NCI-H1092 treated with DMSO at 0.1 percent for 48 hours (cell line): ENCODE results near the gene LIPT1.
"Not testable (repeated sequence)": the region's sequence is repeated elsewhere in the genome, so short reads cannot be mapped to it uniquely, and the experiment has no call there.

Experiments used
- DNase-seq: peaks from one replicate; lab custom pipeline; 2025; lab: John Stamatoyannopoulos, UW

LIPT1 gene

GRCh38 chr2:99154643-99155536 is at the start of gene LIPT1, which contains the start of gene TSGA10:
Gene LIPT1 (plus strand): TSS chr2:99154967. CDS start chr2:99161958, 6,991 bp downstream.
Gene TSGA10 (minus strand): TSS chr2:99154942. CDS start chr2:99109439, 45,503 bp downstream.
- peak; percentile 80 for DNase-seq

DNA sequence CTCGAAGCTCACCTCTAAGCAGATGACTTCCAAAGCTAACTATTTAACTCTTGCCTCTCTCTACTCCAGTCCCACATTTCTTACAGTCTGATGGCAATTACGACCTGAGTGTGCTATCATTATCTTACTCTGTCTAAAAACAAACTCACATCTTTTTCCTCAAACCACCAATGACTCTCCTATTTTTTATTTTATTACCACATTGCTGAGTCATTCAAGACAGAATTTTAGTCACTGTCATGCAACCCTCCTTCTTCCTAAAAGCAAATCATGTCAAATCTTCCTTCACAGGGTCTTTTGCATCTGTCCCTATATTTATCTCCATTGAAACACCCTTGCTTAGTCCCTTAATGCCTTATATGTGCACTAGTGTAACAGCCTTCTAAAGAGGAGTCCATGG is 47.9 kb upstream of the LIPT1 start:
- no peak for DNase-seq

GRCh38 chr2:99111236-99111635 is 43.5 kb upstream of the LIPT1 start:
- DNase-seq, result no peak

- no peak for DNase-seq
Observed at GRCh38 chr2:99111945-99112344, 42.8 kb upstream of the LIPT1 start.

GRCh38 chr2:99112617-99113016 is 42.1 kb upstream of the LIPT1 start:
- no peak for DNase-seq

GRCh38 chr2:99127981-99128380 is 26.8 kb upstream of the LIPT1 start:
- DNase-seq, result no peak

GRCh38 chr2:99135044-99135556 is 19.7 kb upstream of the LIPT1 start:
- DNase-seq, result not testable (repeated sequence)

DNA sequence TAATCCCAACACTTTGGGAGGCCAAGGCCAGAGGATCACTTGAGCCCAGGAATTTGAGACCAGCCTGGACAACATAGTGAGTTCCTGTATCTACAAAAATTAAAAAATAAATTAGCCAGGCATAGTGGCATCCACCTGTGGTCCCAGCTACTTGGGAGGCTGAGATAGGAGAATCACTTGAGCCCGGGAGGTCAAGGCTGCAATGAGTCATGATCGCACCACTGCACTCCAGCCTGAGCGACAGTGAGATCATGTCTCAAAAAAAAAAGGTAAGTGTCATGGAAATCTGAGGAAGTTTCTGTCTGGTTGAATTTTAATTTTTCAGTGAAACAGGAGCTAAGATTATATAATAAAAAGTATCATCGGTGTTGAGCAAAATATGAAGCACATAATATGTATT is 15.8 kb upstream of the LIPT1 start:
- DNase-seq, result no peak

- no peak for DNase-seq
Observed at GRCh38 chr2:99140056-99140859, 14.5 kb upstream of the LIPT1 start.

- peak; percentile 82 for DNase-seq
Observed at GRCh38 chr2:99140860-99141109, 14.0 kb upstream of the LIPT1 start.

DNA sequence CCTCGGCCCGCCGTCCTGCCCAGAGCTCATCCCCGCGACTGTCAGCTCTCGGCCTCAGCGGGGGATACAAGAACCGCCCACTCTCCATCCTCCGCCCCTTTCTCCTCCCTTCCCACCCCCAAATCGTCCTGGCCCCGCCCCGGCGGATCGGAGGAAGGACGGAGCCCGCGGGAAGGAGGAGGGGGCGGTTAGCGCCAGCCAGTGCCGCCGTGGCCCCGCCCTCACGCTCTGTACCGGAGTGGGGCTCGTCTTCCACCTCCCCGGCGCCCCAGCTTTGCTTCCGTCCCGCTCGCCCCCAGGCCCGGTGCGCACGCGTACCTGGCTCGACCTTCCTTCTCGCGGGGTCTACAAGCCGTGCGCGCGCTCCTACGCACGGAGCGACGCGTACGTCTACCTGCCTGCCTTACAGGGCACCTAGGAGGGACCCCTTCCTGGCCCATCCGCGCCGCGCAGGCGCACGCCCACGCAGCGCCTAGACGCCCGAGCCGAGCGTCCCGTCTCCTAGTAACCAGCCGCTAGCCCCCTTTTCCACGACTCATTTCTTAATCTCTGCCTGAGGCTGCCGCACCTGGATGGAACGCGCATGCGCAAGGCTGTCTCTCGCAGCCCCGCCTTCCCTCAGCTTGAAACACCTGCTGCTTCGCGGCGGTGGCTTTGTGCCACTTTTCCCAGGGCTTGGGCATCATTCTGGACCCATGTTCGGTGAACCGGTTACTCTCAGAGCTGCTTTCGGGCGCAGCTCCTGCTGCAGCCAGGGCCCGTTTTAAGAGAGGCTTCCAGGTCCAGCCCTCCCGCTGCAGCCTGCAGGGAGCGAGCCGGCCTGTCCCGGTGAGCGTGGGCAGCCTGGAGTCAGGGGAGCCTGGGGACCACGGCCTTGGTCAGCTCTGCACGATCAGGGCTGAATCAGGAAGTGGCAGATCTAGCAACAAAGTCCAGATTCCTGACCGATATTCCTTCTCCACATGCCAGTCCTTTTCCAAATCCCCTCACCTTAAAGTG is 13.4 kb upstream of the LIPT1 start, which contains the start of gene C2orf15:
TSS of gene C2orf15 (plus strand) at position 598 of the 999 bp plus-strand sequence. CDS start 8,852 bp downstream, outside the sequence.
- DNase-seq, result peak; percentile 96

- no peak for DNase-seq
Observed at GRCh38 chr2:99150706-99151105, 4.1 kb upstream of the LIPT1 start.

DNA sequence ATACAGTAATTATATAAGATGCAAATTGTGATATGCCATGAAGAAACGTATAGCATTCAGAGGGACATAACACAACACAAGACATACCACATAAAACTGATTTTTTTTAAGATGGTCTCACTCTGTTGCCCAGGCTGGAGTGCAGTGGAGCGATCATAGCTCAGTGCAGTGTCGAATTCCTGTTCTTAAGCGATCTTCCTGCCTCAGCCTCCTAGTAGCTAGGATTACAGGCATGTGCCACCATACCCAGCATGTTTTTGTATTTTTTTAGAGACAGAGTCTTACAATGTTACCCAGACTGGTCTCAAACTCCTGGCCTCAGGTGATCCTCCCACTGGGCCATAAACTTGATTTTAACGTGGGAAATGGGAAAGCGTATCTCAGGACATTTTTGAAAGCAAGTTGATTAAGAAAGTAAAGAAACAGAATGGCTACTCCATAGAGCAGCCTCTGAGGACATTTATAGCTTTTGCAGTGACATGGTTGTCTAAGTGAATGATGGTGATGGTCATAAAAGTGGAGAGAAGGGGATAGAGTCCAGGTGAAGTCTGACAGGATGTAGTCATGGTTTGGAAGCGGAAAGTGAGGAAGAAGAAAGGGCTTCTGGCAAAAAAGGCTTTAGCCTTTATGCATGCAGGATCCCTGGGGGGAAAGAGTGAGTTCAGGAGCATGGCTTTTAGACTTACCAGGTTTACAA is 2.4 kb upstream of the LIPT1 start:
- no peak for DNase-seq

- DNase-seq, result no peak
Observed at GRCh38 chr2:99153921-99154604, 704 bp upstream of the LIPT1 start.

DNA sequence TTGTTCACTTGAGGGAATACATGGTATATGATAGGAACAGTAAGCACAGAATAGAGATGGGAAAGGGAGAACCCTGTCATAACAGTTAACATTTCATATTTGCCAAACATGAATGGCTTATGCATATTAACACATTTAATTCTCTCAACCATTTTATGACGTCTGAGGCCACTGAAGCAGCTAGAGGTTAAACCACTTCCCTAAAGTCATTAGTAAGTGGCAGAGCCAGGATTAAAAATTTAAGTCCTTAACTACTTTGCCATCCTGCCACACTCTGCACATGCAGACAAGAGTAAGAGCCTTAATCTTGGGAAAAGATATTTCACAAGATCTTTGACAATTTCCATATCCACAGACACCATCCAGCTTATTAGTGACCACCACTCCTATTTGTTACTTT is 2.1 kb downstream of the LIPT1 start:
- DNase-seq, result no peak

DNA sequence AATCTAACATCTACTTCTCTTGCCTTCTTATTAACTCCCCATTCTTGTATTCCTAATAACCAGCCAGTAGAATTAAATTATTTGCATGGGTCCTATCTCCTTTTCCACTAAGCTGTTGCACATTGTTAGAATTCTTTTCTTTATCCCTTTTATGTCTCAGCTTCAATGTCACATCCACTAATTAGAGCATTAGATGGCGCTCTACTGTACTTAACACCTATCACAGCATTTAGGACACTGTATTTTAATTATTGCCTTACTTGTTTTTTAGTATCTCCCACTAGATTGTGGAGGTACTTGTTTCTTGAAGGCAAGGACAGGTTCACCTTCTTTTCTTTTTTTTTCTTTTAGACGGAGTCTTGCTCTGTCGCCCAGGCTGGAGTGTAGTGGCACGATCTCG is 3.8 kb downstream of the LIPT1 start:
- no peak for DNase-seq

DNA sequence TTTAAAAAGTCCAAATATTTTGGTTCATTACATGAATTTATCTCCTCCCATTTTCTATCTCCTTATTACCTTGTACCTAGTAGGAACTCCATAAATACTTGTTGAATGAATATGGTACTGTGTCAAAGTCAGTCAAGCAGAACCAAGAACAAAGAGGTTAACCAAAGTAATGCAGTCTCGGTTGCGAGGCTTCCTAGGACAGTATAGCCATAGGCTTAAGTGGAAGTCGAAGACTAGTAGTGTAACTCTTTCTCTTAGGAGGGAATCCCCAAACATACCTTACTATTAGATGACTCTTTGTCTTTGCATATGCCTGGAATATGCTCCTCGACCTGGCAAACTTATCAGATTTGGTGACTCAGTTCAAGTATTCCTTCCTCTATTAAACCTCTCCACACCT is 4.8 kb downstream of the LIPT1 start:
- DNase-seq, result no peak

- DNase-seq, result no peak
Observed at GRCh38 chr2:99166218-99166617, 11.5 kb downstream of the LIPT1 start.

DNA sequence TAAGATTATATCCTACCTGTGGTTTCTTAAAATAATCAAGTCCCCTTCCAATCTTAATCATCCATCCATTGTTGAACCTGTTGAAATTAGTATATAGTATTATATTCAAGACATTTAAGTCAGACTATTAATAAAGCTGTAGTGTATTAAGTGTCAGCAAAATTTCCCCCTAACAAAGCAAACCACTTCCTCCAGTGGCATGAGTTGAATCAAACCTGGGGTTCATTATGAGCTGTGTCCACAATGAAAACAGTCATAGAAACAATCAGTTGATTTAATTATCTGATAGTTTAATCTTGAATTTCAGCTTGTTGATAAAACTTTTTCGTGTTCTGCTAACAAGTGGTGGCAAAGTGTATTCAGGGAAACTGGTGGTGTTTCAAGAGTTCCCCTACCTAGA is 14.8 kb downstream of the LIPT1 start:
- DNase-seq, result no peak

- DNase-seq, result no peak
Observed at GRCh38 chr2:99171377-99172140, 16.8 kb downstream of the LIPT1 start.
